Measurements from ENCODE around the gene TREML1.
A peak's percentile ranks its signal among the peaks of the same experiment; 100 is the strongest.
"Not testable (repeated sequence)": the region's sequence is repeated elsewhere in the genome, so short reads cannot be mapped to it uniquely, and the experiment has no call there.

TREML1 gene, protein sequence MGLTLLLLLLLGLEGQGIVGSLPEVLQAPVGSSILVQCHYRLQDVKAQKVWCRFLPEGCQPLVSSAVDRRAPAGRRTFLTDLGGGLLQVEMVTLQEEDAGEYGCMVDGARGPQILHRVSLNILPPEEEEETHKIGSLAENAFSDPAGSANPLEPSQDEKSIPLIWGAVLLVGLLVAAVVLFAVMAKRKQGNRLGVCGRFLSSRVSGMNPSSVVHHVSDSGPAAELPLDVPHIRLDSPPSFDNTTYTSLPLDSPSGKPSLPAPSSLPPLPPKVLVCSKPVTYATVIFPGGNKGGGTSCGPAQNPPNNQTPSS

DNA sequence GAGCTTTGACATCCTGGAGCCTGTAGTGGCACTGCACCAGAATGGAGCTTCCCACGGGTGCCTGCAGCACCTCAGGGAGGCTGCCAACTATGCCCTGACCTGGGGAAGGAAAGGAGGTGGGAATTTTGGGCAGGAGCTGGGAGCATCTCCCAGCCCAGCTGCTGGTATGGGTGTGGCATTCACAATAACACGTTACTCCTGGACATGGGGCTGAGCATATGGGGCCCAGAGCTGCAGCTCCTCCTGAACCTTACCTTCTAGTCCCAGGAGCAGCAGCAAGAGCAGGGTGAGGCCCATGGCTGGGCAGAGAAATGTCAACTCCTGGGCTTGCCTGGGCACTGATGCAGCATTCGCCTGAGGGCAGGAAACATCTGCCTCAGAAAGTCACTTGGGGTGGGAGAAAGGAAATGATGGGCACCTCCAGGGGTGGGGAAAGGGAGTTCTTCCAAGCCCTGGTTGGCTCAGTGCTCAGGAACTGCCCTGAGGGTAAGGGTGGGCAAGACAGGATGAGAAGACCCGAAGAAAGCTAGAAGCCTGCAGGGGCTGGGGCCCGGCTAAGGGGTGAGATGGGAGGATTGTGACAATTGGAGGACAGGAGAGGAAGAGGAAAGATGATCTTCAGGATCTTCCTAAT is at the start of gene TREML1:
TREML1 (minus strand) TSS at position 356 of the 634 bp plus-strand sequence; CDS start at position 297, 59 bp downstream.
- no peak for DNase-seq (ENCODE audit: low read depth, low spot score)

DNA sequence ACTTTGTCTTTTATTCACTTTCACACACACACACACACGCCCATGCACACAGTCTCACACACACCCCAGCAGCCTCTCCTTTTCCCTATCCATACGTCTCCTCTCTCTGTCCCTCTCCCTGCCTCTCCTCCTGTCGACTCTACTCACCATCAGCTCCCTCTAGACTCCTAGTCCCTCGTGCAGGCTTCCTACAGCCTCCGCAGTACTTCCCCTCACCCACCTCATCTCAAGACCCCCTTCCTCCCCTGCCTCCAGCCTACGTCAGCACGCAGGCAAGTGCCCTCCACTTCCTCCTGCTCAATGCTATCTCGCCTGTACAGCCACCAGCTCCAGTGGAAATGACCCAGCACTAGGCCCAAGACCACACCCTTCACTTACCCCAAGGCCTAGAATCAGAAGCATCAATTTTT is 47.6 kb upstream of the TREML1 start:
- DNase-seq (ENCODE audit: low read depth, low spot score): no peak

DNA sequence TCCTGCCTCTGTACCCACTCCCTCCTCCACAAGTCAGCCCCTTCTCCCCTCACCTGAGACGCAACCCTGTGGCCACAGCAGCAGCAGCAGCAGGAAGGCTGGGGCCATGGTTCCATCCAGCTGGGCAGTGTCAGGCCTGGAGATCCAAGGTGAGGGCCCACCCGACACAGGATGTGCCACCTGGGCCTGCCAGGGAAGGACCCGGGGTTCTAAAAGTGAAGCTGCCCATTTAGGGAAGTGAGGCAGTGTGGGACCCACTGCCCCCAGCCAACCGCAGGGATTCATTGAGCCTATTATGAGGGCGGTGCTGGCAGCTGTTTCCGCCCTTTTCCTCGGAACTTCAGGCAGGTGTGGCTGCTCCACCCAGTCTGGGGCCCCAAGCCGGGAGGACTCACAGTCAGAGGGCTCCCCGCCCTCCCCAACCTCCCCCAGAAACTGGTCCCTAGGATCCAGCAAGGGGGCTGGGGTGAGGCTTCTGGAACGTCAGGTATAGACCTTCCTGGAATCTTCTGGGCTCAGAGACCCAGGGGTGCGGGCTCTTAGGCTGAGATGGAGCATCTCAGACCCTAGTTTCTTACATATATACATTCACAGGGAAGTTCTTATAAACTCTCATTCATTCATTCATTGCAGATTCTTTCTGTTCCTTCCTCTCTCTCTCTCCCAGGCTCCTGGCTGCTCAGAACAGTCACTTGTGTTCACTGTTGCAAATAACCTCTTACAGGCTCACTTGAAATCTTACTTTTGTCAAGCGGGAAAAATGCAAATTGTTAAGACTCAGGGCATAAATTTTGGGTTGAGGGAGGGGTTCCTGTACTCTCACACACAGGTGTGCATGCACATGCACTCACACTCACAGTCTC is 47.0 kb upstream of the TREML1 start, which contains the start of gene TREML2:
TREML2 (minus strand) TSS at position 249 of the 863 bp plus-strand sequence; CDS start at position 108, 141 bp downstream.
- no peak for DNase-seq (ENCODE audit: low read depth, low spot score)

GRCh38 chr6:41200296-41200900 is 46.3 kb upstream of the TREML1 start:
- DNase-seq (ENCODE audit: low read depth, low spot score): no peak

DNA sequence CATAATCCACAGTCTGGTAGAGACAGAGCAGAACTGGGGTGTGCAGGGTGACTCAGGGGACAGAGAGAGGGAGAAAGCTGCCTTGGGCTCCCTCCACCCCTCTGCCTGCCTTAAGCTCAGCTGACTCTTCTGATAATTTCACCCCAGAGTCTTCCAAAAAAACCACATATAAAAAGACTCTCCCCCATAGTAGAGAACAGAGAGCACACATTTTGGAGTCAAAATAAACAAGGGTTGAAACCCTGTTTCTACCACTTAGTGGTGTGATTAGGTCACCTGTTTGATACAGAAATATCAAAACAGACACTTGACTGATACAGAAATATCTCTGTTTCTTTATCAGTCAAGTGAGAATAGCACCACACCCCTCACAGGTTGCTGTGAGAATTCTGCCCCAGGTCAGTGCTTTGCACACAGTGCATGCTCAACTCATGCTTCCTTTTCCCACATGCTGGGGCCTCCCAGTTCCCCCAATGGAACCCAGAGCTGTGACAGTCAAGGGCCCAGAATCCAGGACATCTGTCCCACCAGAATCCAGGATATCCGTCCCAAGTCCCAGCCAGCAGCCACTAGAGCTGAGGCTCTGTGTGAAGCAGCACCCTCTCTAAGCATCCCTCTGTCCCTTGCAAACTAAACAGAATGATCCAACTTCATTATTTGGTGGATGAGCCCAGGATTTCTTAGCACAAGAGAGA is 45.6 kb upstream of the TREML1 start:
- no peak for DNase-seq (ENCODE audit: low read depth, low spot score)

DNA sequence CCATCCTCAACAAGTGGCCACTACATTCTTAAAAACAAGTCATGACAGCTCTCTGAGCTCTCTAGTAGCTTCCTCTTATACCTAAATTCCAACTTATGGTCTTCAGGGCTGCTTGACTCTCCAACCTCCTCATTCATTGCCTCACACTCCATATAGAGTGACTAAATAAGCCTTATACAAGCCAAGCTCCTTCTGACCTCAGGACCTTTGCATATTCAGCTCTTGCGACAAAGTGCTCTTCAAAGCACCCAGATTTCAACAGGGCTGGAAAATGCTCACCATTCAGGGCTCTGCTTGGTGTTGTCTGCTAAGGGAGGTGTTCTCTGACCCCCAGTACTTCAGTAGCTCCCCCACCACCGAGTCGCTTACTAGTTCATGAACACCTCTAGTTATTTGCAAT is 43.1 kb upstream of the TREML1 start:
- DNase-seq (ENCODE audit: low read depth, low spot score): no peak

DNA sequence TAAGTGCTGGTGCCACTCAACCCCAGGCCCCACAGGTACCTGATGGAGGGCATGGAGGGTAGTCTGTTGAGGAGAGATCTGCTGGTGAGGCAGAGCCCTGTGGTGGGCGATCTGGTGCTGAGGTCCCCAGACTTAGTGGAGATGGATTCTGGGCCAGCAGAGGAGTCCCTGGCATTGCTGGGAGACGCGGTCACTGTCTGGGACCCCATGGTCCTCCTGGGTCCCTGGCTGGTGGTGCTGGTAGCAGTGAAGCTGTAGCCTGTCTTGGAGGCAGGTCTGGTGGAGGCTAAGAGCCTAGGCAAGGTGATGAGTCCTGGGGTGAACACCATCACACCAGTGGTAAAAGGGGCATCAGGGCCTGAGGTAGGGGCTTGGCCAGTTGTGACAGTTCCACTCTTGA is 40.2 kb upstream of the TREML1 start:
- DNase-seq (ENCODE audit: low read depth, low spot score): no peak

DNA sequence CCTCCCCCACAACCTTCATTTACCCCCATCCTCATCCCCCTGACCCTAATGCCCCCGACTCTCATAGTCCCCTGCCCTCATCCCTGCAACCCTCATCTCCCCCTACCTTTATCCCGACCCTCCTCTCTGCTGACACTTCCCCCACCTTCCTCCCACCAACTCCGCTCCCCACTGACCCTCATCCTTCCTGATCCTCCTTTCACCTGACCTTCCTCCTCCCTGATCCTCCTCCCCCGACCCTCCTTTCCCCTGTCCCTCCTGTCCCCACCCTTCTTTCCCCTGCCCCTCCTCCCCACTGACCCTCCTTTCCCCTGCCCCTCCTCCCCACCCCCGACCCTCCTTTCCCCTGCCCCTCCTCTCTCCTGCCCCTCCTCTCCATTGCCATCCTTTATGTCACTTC is 39.7 kb upstream of the TREML1 start:
- no peak for DNase-seq (ENCODE audit: low read depth, low spot score)

DNA sequence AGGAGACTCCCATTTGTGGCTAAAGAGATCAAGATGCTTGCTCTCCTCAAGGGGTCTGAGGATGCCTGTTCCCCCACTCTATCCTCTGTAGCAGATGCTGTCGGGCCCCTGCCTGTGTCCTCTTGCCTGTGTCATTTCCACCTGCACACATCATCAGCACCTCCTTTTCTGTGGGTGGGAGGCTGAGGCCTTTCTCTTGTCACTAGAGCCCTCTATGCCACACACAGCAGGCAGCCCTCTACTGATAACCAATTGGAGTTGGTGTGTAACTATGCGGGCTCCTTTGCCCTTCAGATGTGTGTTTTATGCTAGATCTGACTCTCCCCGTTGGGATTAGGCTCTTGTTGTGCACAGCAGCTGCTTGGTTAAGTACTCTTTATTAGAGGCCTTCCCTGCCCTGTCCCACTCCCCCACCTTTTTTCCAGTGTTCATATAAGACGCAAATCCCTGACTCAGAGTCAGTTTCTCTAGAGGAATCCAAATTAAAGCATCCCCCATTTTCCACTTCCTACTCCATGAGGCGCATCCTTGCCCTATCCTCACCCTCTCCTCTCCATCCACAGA is 39.1 kb upstream of the TREML1 start:
- DNase-seq (ENCODE audit: low read depth, low spot score): no peak

GRCh38 chr6:41191569-41191968 is 37.4 kb upstream of the TREML1 start:
- DNase-seq (ENCODE audit: low read depth, low spot score): no peak

- DNase-seq (ENCODE audit: low read depth, low spot score): no peak
These were observed 36.6 kb upstream of the TREML1 start for GRCh38 chr6:41190791-41191190.

DNA sequence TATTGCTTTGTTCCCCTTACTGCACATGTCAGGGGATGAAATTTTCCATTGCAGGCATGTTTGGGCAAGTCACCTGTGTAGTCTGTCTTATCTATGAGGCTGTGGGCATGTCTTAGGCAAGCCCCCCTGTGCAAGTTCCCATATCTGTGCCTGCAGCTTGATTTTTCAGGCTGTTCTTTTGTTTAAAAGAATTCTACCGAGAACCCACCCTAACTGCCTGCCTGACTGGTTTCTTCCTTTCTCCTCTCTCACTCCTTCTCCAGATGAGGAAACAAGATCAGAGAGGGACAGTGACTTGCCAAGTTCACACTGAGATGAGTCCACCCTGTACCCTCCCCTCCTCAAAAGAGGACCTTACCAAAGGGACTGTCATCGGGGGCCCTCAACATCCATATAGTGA is 35.8 kb upstream of the TREML1 start:
- DNase-seq (ENCODE audit: low read depth, low spot score): no peak

GRCh38 chr6:41189046-41189445 is 34.9 kb upstream of the TREML1 start:
- not testable (repeated sequence) for DNase-seq (ENCODE audit: low read depth, low spot score)

DNA sequence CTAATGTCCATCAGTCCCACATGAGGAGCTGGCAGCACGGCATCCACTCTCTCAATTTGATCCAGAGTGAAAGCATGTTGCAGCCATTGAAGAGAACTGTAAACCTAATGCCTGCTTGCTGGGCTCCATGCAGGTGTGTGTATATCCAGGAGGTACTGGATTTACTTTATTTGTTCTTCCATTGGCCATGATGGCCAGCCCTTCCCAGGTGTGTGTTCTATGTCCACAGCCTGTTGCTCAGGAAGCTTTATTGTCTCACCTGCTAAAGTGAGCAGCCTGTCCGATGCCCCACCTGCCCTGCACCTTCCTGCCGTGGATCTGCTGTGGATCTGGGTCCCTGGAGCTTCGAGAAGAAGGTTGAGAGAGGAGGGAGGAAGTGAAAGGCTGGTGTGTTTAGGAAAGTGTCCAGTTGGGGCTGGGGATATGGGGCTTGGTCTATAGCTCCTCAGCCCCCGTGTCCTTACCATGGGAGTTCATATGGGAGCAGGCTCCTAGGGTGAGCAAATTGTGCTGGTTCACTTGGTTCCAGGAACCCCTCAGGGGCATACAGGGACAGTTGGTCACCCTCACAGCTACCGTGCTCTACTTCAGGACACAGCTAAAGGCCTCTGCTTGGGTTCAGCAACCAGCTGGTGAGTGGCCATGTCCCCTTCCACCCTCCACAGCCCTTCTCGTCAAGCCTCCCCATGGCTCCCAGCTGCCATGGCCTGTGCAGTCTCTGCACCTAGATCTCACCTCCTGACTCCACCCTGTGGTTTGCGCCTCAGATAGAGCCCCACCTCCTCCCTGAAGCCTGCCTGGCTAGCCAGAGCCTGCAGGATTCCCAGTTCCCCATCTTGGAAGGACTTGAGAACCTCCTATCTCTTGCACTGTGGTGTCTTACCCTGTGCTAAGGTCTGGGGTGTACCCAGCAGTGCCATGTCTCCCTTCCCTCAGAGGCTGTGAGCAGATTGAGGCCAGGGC is 34.1 kb upstream of the TREML1 start:
- no peak for DNase-seq (ENCODE audit: low read depth, low spot score)

DNA sequence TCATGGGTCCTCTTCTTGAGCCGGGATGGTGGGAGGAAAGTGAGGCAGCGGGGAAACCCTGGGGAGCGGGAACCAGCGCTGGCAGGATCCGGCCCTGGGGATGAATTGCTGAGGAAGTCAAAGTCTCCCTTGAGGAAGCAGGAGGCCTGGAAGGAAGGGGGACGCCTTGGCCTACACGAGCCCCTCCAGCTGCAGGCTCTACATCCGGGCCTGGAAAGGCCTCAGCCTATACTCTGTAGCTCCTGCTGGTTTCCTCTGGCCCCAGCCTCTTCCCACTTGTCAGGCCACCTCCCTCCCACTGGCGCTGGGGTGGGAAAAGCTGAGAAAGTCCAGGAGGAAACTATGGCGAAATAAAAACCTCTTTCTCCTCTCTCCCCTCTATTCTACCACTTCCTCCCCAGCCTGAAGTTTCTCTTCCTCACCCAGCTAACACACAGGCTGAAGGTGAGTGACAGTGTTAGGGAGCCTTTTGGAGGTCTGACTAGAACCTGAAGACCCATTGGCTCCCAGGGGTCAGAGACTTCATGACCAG is 31.9 kb upstream of the TREML1 start:
- DNase-seq (ENCODE audit: low read depth, low spot score): no peak

DNA sequence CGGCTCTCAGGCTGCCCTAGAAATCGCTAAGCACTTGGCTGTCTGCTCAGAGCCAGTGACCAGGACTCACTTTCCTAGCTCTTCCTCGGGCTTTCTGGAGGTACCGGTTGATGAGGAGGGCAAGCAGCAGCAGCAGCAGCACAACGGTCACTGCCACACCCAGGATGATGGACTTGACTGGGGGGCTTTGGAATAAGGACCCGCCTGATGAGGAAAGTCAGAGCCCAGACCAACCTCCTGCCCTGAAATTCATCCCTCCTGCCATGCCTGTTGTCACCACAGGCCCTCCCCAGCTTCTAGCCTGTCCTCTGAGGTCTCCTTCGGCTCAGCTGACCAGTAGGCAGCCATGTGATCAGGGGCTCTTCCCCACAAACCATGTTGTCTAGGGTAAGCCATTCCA is 30.6 kb upstream of the TREML1 start:
- no peak for DNase-seq (ENCODE audit: low read depth, low spot score)

GRCh38 chr6:41182069-41183034 is 28.2 kb upstream of the TREML1 start:
- peak; percentile 63 for DNase-seq (ENCODE audit: low read depth, low spot score)

DNA sequence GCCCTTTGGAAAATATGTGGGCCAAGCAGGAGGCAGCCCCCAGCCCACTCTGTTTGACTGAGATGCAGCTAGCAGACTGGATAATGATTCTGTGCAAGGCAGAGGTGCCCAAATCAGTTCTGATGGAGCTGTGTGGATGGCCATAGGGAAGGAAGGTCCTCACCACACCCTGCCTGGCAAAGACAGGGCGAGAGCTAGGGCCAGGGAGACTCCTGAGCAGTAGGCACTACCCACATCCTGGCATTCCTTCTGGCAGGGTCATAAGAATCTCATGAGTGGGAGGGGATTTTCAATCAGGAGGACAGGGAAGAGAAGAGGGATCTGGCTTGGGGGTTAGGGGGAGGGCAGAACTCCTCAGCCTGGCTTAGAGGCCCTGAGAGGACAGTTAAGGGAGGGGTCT is 27.4 kb upstream of the TREML1 start:
- no peak for DNase-seq (ENCODE audit: low read depth, low spot score)

All from astrocyte of the hippocampus (primary cell).